CD1c-positive myeloid dendritic cell (primary cell): Measurements from ENCODE around the gene PRKCE.
A peak's percentile ranks its signal among the peaks of the same experiment; 100 is the strongest.

Experiments
- DNase-seq: peaks from one replicate; pipeline ENCODE4 v3.0.0-alpha.2; 2016; ENCODE audit errors: extremely low spot score

PRKCE gene

DNA sequence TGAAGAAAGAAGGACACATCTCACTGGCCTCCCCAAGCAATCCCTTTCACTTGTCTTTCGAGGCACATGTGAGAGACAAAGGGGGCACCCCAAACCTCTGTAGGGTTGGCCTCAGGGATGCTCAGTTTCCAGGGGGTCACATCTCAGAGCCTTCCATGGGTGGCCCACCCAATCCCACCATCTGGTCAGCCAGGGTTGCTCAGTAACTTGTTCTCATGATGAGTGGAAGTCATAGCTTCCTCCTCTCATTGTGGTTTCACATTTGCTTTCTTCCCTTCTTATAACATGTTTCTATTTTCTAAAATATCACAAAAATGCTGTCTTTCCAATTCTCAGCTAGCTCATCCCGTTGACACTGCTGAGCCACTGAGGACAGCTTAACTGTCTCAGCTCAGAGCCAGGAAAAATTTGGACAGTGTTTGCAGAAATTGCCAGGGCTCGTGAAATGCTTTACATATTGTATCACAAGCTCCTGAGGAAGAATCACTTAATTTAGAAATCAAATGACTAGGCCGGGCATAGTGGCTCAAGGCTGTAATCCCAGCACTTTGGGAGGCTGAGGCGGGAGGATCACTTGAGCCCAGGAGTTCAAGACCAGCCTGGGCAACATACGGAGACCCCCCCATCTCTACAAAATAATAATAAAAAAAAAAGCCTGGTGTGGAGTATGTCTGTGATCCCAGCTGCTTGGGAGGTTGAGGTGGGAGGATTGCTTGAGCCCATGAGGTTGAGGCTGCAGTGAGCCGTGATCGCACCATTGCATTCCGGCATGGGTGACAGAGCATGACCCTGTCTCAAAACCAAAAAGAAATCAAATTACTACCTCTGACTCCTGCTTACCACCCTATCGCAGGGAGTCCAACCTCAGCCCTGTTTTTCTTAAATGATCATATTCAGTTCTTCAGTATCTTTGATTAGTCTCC lies 129.3 kb downstream of the PRKCE start:
- DNase-seq = no peak

DNA sequence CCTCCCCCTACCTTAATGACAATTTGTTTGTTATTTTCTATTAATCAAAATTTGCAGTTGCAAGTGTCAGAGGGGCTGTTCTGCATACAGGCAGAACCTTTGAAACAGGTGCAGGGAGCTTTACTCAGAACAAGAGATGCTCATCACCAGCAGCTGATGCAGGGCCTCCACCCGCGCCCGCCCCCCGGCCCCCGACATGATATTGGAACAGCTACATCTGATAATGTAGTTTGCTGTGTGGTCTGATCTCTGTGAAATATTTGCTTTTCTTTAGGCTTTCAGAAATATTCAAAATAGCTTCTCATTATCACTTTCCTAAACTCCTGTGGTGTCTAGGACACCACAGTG lies 130.0 kb downstream of the PRKCE start:
- DNase-seq = no peak

DNA sequence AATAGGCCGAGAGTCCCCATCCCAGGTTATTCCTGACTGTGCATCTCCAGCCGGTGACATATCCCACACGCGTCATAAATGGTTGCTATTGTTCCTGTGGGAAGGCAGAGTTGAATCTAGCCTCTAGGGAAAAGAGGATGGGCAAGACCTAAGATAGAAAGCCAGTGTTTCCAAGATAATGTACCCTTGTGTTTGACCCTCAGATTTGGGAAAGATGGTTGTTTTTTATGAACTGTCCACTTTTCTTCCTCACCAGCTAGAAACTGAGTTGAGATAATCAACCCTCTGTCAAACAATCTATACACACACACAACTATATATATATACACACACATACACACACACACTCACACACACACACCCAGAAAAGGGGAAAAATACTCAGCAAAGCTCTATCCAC lies 131.0 kb downstream of the PRKCE start:
- no peak for DNase-seq

DNA sequence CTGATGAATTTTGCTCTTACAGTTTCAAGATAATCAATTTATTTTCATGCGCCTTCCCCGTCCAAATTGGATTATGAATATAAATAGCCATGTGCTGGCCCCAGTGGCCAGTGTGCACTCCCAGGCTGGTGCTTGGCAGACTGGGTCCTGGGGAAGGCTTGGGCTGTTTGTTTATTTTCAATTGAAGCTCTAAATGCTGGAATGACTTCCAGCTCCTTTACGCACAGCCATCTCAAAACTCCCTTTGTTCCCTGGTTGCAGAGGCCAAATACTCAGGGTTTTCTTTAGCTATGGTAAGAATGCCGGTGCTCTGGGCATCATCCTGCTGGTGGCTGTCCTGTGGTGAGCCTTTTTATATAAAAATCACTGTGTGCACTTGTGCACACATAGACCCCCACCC lies 131.5 kb downstream of the PRKCE start:
- no peak for DNase-seq

DNA sequence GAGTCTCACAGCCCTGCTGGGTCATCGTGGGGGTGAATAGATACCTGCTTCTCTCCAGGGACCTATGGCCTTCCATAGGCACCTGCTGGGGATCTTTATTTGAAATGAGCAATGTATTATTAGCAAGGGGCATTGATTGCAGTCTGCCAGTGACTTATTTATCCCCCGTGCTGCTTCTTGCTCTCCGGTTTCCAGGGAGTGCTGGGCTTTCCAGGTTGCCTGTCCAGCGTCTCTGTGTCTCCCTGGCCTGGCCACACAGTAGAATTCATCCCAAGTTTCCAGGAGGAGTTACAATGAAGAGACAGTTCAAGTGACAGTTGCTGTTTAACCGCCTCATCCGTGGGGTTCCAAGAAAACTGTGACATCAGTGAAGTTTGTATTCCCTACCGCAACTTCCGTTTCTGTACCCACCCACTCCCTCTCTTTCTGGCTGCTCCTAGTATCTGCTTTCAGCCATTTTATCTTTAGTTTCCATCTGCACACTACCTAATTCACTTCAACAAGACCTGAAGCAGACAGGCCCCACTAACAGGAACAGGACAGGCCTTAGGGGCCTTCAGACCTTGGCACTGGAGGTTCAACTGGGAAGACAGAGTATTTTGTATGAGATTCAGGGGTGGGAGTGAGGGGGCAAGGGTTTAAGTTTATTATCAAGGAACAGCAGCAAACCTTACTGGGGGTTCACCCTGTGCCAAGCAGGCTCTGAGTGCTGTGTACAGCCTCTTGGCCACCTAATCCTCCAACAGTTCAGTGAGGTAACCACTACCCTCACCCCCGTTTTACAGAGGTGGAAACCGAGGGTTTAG lies 134.8 kb downstream of the PRKCE start:
- peak; percentile 74 for DNase-seq

DNA sequence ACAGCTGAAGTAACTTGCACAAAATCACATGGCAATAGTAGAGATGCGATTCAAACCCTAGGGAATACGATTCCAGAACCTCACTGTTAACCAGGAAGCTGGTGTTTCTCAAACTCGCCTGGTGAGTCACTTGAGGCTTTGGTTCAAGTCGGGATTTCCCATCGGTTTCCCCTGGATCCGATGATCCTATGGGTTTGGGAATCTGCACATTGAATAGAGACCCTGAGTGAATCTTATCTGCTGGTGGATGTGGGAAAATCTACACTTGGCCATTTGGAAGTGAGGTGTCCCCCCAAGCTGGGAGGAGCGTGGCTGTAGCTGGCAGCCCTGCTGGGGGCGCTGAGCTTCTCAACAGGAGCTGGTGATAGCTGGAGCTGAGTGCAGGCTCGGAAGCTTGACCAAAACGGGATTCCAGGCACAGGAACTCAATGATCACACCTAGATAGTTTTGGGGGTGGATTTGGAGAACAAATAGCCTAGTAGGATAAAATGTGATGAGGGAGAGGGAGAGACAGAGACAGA lies 135.4 kb downstream of the PRKCE start:
- DNase-seq = no peak

DNA sequence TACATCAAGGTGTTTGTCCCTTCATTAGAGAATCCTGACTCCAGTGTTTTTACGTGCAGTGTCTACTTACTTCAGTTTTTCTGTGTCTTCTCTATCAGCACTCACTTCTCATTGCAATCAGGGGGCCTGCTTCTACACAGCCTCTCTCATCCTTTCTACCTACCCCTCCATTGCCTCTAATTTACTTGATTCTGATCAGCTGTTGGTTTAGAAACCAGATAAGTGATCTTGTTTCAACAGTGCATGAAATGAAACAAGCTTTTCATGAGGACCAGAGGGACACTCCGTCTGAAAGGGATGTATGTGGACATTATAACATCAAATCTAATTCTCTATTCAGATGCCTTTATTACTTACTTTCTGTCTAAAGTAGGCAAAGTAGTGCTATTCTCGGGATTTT lies 136.9 kb downstream of the PRKCE start:
- no peak for DNase-seq

DNA sequence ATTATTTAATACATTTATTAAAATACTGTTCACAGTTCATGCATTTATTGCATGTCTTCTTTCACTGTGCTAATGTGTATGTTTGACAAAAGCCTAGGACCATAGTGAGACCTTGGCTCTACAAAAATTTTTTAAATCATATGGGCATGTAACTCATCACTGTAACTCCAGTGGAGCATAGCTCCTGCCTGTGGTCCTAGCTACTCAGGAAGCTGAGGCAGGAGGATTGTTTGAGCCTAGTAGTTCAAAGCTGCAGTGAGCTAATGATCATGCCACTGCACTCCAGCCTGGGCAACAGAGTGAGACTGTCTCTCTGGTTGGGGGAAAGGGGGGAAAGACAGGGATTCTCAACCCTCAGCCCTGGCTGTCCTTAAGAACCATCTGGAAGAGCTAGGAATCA lies 137.8 kb downstream of the PRKCE start:
- no peak for DNase-seq

DNA sequence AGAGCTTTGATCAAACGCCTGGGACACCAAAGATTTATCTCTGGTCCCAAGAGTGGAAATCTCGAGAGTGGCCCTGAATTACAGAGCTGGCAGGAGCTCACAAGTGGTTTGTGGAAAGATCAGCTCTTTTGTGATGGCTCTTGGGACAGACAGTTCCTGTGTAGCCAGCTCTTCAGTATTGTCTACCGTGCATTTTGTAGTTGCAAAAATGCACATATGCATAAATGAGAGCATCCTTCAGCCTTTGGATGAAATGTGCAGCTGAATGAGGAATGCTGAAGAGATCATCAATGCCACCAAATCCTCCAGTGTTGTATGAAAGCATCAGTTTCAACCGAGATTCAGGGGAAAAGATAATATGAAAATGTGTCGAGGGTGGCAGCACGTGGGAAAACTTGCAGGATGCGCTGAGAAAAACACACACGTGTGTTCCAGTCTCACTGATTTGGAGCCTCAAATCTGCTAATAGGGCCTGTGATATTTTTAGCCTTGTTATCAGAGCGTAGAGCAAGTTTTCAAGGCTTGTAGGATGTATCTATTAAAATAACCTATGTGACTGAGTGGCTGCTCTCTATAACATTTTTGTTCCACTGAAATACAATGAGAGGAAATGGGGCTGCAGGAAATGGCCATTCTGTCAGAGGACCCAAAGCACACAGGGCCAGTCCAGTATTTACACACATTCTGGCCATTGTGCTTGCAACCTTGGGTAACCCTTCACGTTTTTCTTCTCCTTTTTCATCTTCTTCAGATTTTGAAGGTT lies 138.7 kb downstream of the PRKCE start:
- no peak for DNase-seq

DNA sequence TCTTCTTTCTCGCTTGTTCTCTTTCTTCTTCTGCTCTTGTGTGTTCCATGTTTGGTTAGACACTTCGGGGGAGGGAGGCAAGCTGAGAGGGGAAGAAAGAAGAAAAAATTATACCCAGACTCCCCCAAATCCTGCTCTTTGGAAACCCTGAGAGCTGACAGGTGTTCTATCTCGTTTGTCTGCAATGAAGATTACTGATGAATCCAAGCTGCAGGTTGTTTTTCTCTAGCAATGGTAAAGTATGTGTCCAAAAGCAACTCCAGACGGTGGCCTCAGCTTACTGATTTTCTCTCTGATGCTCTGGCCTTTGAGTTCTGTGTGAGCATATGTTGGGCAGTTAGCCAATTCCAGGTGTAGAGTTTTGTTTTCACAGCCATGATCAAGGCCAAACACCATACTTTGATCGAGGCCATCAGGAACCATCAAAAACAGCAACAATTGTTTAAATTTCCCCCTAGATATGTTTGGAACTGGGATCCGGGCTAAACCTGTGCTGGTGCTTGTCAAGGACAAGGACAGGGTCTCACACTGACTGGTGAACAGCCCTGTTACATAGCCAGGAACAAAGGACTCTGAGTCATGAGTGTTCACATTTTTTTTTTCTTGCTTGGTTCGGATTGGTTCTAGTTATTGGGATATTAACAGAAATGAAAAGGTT lies 142.0 kb downstream of the PRKCE start:
- DNase-seq = no peak

DNA sequence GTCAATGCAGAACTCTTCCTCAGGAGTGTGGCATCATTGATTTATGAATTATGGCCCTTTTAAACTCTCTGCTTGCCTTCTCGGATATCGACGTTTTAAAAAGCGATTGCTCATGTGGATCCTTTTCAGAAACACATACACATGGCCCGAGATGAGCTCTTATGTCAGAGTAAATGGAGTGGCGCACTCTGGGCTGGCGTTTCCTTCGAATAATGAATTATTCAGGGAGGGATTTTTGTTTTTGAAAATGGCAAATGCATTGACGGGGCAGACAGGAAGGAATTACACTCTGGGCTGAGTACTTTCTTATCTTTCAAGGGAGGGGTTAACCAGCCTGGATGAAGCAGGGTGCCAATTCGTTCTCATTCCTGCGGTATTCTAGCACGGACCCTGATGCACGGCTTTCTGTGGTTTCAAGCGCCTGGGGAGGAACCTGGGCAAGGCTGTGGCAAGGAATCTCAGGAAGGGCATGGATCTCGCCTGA lies 142.7 kb downstream of the PRKCE start:
- no peak for DNase-seq

DNA sequence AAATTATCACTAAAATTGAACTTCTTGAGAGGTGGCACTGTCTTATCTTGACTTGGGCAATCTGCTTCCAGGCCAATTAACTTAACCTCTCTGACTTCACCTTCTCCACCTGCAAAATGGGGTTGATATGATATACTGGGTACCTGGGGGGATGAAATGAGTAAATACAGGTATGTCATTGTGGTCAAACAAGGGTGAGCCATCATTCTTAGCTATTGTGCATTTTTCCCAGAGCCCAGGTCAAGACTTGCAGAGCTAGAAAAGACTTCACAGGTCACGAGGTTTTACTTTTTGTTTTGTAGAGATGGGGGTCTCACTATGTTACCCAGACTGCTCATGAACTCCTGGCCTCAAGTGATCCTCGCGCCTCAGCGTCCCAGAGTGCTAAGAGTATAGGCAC lies 145.0 kb downstream of the PRKCE start:
- no peak for DNase-seq

DNA sequence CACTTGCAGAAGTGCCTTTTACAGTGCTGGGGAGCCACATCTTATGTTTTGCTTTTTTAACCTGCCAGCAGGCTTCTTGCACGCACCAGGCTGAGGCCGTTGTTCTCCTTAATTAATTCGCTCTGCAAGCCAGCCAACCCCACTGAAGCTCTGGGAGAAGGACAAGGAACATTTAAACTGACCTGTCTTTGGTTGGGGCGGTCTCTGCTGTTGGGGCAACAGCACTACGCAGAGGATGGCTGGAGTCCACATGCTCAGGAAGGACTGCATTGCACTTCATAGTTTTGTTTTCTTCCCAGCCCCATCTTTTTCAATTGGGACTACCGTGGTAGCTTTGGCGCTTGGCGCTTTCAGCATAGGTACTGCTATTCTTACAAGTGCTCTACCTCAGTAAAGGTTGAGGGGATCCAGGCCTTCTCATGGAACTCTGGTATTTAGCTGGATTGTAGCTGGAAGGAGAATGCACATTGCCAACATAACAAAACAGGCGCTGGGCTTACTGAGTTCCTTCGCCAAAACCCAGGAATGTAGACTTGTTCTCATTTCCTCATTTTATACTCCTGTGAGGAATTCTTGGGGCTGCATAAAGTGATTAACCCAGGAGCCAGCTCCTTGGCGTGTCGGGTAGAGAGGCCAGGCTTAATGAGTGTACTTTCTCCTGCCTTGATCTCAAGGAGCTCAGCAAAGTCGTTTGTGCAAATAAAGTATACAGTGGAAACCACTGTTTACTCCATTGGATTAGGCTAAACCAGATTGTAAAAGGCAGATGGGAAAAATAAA lies 146.2 kb downstream of the PRKCE start:
- DNase-seq = no peak

DNA sequence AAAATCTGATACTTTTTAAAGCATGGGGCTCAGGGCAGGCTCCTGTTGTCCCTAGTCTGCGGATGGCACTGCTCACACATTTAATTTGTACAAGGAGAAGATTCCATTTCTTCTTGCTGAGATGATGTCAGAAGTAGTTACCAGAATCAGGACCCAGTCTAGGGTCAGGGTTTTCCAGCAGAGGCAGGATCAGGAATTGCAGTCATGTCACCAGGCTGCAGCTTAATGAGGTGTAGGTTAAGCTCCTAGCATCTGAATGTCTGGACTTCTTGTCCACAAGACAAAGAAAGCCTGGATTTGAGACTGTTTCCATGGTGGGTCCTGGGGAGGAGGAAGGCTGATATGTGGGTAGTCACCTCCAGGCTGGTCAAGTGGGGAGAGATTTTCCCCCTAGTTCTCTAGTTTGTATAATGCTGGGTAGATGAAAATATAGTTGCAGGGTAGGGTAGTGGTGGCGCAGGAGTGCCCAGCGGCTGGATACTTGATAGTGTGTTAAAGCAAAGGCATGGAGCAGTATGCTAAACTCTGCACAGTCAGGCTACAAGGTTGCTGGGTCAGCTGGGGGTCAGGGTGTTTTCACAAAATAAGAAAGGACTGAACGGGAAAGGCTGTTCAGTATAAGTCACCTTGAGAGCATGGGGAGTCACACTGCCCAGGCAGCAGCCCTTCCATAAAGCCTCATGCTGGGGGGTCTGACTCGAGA lies 148.4 kb downstream of the PRKCE start:
- no peak for DNase-seq

DNA sequence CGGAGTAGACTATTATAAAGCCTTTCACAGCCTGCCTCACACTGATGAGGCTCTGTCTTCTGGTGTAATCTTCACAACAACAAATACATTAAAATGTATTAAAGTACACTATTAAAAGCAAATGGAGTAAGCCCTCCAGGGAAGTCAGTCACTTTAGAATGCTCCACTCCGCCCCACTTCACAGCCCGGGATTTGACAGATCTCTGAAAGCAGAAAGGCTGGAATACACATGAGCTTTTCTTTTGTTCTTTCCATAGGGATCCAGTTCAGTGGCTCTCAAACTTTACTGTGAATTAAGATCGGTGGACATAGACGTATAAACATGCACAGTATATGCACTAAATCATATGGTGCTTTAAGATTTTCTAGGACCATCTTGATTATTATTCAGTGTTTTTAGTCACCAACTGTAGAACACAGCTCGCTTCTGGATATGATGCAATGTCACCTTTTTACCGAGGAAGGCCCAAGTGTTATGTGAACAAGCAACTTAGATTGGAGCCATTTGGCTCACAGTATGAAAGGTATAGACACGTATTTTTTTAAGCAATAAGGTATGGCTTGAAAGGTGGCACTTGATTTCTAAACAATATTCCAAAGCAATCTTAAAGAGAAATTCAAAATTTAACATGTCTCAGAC lies 151.1 kb downstream of the PRKCE start:
- no peak for DNase-seq

DNA sequence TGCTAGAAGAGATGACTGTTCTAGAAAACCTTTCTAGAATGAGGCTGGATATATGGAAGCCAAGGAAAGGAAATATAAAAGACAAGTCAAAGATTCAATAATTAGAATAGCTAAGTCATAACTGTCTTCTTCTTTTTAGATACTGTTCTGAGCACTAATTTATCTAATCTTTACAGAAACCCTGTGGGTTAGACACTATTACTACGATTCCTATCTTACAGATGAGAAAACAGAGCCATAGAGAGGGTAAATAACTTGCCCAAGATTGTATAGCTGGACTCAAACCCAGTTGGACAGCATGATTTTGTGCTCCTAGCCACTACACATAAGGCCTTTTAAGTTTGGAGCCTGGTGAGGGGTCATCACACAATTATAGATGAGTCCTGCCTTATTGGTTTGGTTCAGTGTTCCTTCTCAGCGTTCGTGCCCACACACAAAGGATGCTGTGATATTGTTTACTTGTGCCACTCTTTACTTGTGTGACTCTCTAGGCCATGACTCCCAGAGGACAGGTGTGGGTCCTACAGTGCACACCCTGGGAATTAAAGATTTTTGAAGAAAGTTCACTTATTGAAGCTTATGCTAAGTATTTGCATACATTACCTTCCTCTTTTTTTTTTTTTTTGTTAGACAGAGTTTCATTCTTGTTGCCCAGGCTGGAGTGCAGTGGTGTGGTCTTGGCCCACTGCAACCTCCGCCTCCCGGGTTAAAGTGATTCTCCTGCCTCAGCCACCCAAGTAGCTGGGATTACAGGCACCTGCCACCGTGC lies 153.7 kb downstream of the PRKCE start:
- DNase-seq = no peak

DNA sequence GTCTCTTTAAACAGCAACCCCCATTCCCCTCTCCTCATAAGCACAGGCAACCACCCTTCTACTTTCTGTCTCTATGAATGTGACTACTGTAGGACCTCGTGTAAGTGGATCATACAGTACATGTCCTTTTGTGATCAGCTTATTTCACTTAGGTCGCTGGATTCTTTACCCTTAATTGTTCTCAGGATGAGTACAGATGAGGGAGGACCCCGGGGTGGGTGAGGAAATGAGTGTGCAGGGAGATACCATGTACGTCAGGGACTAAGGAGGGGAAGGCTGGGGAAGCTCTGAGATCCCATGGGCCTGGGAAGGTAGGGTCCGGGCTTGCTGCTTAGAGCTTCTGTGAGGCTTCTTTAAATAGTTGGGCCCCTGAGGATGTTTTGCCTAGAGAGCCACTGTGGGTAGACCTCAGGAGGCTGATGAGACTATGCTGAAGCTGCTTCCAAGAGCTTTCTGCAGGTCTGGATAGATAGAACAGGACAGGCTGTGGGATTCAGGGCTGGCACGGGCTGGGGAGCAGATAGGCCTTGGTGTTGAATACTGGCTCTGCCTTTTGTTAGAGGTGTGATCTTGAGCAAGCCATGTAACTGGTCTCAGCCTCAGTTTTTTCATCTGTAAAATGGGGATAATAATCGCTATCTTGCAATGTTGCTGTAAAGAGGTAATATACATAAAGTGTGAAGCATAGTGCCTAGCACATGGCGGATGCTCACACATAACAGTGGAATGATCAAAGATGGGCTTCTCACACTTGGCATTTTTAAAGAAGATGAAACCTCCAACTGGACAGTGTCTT lies 155.3 kb downstream of the PRKCE start:
- DNase-seq = no peak

DNA sequence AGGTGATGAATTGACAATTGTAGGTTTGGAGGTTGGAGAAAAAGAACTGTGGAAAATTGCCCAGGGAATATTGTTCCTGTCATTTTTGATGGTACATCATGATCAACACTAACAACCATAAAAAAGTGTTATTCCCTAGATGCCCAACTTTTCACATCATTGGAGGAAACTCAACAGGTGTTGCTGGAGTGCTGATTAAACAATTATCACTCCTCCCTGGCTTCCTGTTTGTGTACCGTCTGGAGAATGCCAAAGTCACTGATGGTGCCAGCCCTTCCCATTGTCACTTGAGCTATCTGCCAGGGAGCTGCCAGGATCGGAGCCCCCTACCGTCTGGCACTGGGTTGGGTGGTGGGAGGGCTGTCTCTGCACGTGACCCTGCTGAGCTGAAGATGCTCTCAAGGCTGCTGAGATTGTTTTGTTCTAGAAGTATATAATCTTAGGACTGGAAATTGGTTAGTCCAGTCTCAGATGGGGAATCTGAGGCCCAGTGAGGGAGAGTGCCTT lies 156.9 kb downstream of the PRKCE start:
- DNase-seq = no peak
